Right hindlimb (tissue), 1 donor: Measurements from ENCODE around the gene FANCC.

Source experiments
- DNase-seq: peaks from one replicate; pipeline ENCODE4 v3.0.0-alpha.2; 2018

Gene FANCC

GRCh38 chr9:95058795-95059386, 258.6 kb downstream of the FANCC start:
- no peak for DNase-seq

- DNase-seq: no peak
Measured at GRCh38 chr9:95058121-95058785, 259.3 kb downstream of the FANCC start.

GRCh38 chr9:95057101-95057500, 260.4 kb downstream of the FANCC start:
- no peak for DNase-seq

GRCh38 chr9:95055851-95056551, 261.5 kb downstream of the FANCC start:
- peak; percentile 73 for DNase-seq

- DNase-seq: no peak
Measured at GRCh38 chr9:95055334-95055850, 262.1 kb downstream of the FANCC start.

- DNase-seq: no peak
Measured at GRCh38 chr9:95053611-95054570, 263.6 kb downstream of the FANCC start.

GRCh38 chr9:95049761-95050160, 267.7 kb downstream of the FANCC start:
- no peak for DNase-seq
